ENCODE measurements around the gene ZYG11A. TPM values are rescaled to one million over a fixed set of nuclear protein-coding genes. Genes with fewer than 3 reads are reported as not detected.
A peak's percentile ranks its signal among the peaks of the same experiment; 100 is the strongest.

The ZYG11A gene
- total and polyA plus RNA-seq, 2 of the 13 experiments (the other 11 are each of a cell fraction or from before 2014, with no cell fraction given): not detected

GRCh38 chr1:52925571-52926005 is 83.0 kb downstream of the ZYG11A start (continued):
- TF ChIP-seq ZNF407 (CRISPR knock-in tag; IDR thresholded peaks at IDR 0.05; ENCODE audit: not compliant biosample characterization) (no peak), RXRA (CRISPR knock-in tag; IDR thresholded peaks at IDR 0.05) (no peak), ZNF83 (CRISPR knock-in tag; IDR thresholded peaks at IDR 0.05; ENCODE audit: borderline replicate concordance) (no peak), TOE1 (CRISPR knock-in tag; IDR thresholded peaks at IDR 0.05) (no peak), ZNF839 (CRISPR knock-in tag; IDR thresholded peaks at IDR 0.05; ENCODE audit: borderline replicate concordance) (no peak), HOXD1 (CRISPR knock-in tag; IDR thresholded peaks at IDR 0.05) (no peak), HNF1B (CRISPR knock-in tag; IDR thresholded peaks at IDR 0.05) (no peak), TCF7L2 (IDR thresholded peaks at IDR 0.05; ENCODE audit: low read depth, low read length) (no peak), MEIS2 (CRISPR knock-in tag; IDR thresholded peaks at IDR 0.05) (no peak), ARNT (IDR thresholded peaks at IDR 0.05) (no peak), THAP11 (CRISPR knock-in tag; IDR thresholded peaks at IDR 0.05) (peak; percentile 36; the same call in 1 of the 2 replicates), RORA (CRISPR knock-in tag; IDR thresholded peaks at IDR 0.05) (no peak), TFDP1 (CRISPR knock-in tag; IDR thresholded peaks at IDR 0.05; ENCODE audit: borderline replicate concordance) (0 out of 2 replicates have a peak, but pooled peaks have one; percentile 21), MYPOP (CRISPR knock-in tag; IDR thresholded peaks at IDR 0.05) (no peak)

Measured in HepG2 (cell line).